Effector memory CD4-positive, alpha-beta T cell (primary cell): ENCODE results near the gene ITPR2.
"Not testable (repeated sequence)": the region's sequence is repeated elsewhere in the genome, so short reads cannot be mapped to it uniquely, and the experiment has no call there.

Experiments used
- DNase-seq, 3 donors: peaks; one replicate each; pipeline ENCODE4 v3.0.0-alpha.2; 2020
- H3K27ac ChIP-seq: 2 replicates; pipeline ENCODE4 v1.7.0; 2013; ENCODE audit warnings: mild to moderate bottlenecking, low read length, moderate library complexity; ENCODE audit not compliant: insufficient read depth, poor library complexity, severe bottlenecking
- H3K27me3 ChIP-seq: replicated peaks from 2 replicates; pipeline ENCODE4 v1.7.0; 2013; ENCODE audit warnings: mild to moderate bottlenecking, low read length; ENCODE audit not compliant: insufficient read depth, control insufficient read depth, poor library complexity, severe bottlenecking
- H3K36me3 ChIP-seq: 2 replicates; pipeline ENCODE4 v1.7.0; 2013; ENCODE audit warnings: mild to moderate bottlenecking, low read length, moderate library complexity; ENCODE audit not compliant: control insufficient read depth, insufficient read depth
- H3K4me1 ChIP-seq: 2 replicates; pipeline ENCODE4 v1.7.0; 2013; ENCODE audit warnings: low read length, mild to moderate bottlenecking; ENCODE audit not compliant: control insufficient read depth, insufficient read depth, poor library complexity, severe bottlenecking
- H3K4me3 ChIP-seq: 2 replicates; pipeline ENCODE4 v1.7.0; 2013; ENCODE audit warnings: low read length, low read depth, mild to moderate bottlenecking; ENCODE audit not compliant: insufficient read depth, poor library complexity, severe bottlenecking
- H3K9me3 ChIP-seq: 2 replicates; pipeline ENCODE4 v1.7.0; 2013; ENCODE audit warnings: mild to moderate bottlenecking, low read length, moderate library complexity; ENCODE audit not compliant: control insufficient read depth

ITPR2 gene

DNA sequence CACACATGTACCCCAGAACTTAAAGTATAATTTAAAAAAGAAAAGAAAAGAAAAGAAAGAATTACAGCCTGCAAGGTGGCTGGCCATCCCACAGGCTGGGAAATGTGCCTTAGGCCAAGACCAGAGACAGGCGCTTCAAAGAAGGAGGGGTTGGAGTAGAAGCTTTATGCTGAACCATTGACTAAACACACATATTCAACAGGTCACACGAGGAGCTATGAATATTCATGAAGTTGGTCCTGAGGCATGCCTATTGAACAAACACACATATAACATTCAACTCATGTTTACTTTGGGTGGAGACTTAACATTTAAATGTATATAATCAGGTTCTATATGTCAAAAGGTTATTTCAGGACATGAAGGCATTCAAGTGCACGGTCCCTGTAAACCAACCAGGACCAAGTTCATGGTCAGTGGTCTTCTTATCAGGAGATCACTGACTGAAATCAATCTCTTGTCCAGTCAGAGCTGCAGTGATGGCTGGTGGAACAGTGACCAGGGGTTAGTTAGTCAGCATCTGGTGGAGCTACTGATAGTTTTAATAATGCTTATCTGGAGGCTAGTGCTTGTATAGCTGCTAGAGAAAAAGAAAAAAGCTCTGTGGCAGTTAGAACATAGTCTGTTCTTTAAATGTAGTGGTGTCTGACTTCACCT lies 35.6 kb upstream of the ITPR2 start:
- DNase-seq, result no peak
- Histone ChIP-seq H3K27me3 (no peaks in the 10 kb centered on the region), H3K36me3 (no peaks in the 10 kb centered on the region), H3K27ac (no peak overlapping the region), H3K4me1 (peaks cover 4% of the 10 kb centered on the region), H3K4me3 (no peak overlapping the region), H3K9me3 (no peaks in the 10 kb centered on the region)

DNA sequence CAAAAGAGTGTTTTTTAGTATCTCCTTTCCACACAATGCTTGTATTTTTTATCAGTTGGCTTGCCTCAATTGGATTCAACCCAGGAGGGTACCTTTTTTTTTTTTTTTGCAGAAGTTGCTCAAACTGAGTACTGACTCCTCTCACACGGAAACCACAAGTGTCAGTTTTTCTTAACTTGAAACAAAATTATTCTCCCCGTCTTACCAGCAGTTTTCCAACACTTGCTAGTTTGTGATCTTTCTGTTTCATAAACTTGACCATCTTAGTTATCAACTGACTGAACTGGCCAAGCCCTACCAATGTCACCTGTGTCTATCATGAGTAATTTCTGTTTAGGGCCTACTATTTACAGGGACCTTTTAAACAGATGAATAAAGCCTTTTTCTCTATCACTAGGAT lies 34.1 kb upstream of the ITPR2 start:
- Histone ChIP-seq H3K27ac (no peak overlapping the region), H3K4me3 (no peak overlapping the region), H3K9me3 (no peaks in the 10 kb centered on the region), H3K27me3 (no peaks in the 10 kb centered on the region), H3K36me3 (no peaks in the 10 kb centered on the region), H3K4me1 (peaks cover 4% of the 10 kb centered on the region)
- DNase-seq, result no peak

DNA sequence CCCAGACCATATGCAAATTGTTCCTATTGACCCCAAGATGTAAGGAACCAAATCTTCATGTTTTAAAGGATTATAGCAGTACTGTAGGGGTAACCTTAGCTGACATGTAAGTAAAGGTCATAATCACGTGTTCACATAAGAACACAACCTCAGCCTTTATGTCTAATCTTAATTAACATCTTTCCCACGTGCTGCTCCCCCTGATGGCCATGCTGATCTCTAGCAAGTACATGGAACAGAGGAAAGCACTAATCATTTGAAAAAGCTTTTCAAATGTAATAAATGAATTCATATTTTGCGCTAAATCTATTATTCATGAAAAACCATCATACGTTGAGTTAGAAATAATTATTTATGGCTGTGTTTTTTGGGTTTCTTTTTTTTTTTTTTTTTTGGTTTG lies 30.5 kb upstream of the ITPR2 start:
- no peak for DNase-seq
- no peaks in the 10 kb centered on the region for H3K36me3 ChIP-seq
- peaks cover 4% of the 10 kb centered on the region for H3K4me1 ChIP-seq
- no peak overlapping the region for H3K4me3 ChIP-seq
- H3K9me3 ChIP-seq, result no peaks in the 10 kb centered on the region
- no peak overlapping the region for H3K27ac ChIP-seq
- no peaks in the 10 kb centered on the region for H3K27me3 ChIP-seq

DNA sequence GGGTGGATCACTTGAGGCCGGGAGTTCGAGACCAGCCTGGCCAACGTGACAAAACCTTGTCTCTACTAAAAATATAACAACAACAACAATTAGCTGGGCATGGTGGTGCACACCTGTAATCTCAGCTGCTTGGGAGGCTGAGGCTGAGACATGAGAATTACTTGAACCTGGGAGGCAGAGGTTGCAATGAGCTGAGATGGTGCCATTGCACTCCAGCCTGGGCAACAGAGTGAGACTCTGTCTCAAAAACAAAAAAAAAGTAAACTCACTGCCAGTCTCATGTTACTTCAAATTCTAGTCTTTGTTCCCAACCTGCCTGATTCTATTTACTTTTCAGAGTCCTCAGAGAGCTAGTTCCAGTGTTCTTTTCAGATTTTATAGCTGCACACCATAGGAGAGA lies 29.8 kb upstream of the ITPR2 start:
- DNase-seq, H3K4me3 ChIP-seq: not testable (repeated sequence)

DNA sequence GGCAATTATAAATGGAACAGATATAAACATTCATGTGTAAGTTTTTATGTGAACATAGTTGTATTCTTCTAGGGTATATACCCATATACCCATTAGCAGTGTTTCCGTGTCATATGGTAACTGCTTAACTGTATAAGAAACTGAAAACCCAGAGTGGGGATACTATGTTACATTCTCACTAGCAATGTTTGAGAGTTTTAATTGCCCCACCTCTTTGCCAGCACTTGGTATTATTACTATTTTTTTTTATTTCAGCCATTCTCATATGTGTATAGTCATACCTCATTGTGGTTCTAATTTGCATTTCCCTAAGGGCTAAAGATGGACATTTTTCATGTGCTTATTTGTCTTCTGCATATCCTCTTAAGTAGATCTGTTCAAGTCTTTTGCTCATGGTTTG lies 28.7 kb upstream of the ITPR2 start:
- no peak for DNase-seq
- no peaks in the 10 kb centered on the region for H3K27me3 ChIP-seq
- no peaks in the 10 kb centered on the region for H3K9me3 ChIP-seq
- H3K4me1 ChIP-seq, result no peaks in the 10 kb centered on the region
- H3K4me3 ChIP-seq, result no peak overlapping the region
- no peaks in the 10 kb centered on the region for H3K36me3 ChIP-seq
- no peak overlapping the region for H3K27ac ChIP-seq

More for the DNA sequence above, 29.8 kb upstream of the ITPR2 start:
- H3K27me3 ChIP-seq, H3K36me3 ChIP-seq, H3K4me1 ChIP-seq, H3K27ac ChIP-seq, H3K9me3 ChIP-seq: not testable (repeated sequence)

DNA sequence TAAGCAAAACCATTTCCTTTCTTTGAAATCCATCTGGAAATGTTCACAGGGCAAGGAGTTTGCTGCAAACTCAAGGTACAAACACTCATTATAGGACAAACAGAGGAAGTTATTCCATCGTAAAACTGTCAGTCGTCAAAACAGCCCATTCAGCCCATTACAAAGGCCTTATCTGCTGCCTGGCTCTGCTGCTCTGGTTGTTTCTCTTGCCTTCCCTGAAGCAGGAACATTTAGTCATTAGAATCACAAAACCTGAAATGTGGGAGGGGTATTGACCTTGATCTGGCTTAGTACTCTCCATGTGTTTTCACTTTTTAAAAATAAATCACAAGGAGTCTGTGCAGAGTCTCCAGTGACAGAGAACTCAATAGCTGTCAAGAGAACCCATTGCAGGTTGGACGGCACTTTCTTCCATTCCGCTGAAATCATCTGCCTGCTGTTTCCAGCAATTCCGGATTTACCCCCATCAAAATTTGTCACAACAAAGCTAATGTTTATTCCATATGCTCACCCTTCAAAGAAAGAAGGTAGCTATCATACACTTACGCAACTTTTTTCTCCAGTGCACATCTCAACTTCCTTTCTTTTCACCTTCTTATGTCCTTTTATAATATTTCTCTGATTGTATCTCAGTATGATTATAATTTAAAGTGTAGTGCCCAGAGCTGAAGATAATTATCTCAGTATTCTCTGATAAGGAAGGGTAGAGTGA lies 24.6 kb upstream of the ITPR2 start:
- Histone ChIP-seq H3K27ac (no peak overlapping the region), H3K4me1 (no peaks in the 10 kb centered on the region)

DNA sequence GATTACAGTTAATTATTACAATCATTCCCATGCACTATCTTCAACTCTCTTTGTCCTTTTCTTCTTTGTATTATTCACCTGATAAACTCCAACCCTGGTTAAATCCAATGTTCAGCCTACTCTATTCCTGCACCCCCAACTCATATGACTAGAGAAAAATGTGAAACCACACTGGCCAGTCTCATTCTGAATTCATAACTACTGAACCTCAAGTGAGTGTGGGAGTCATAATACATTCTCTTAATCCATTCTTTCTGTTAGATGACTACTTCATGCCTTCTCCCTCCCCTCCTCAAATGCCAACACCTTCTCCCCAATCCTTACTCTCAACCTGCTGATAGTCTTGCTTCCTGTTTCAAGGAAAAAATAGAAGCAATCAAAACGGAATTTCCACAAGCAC lies 22.3 kb upstream of the ITPR2 start:
- DNase-seq, result no peak
- no peaks in the 10 kb centered on the region for H3K4me1 ChIP-seq
- H3K36me3 ChIP-seq, result no peaks in the 10 kb centered on the region
- H3K4me3 ChIP-seq, result no peak overlapping the region
- H3K27ac ChIP-seq, result no peak overlapping the region
- no peaks in the 10 kb centered on the region for H3K9me3 ChIP-seq
- H3K27me3 ChIP-seq, result no peaks in the 10 kb centered on the region

More for the DNA sequence above, 24.6 kb upstream of the ITPR2 start:
- H3K36me3 ChIP-seq, result no peaks in the 10 kb centered on the region
- no peaks in the 10 kb centered on the region for H3K27me3 ChIP-seq
- DNase-seq, result no peak
- H3K4me3 ChIP-seq, result no peak overlapping the region
- no peaks in the 10 kb centered on the region for H3K9me3 ChIP-seq

DNA sequence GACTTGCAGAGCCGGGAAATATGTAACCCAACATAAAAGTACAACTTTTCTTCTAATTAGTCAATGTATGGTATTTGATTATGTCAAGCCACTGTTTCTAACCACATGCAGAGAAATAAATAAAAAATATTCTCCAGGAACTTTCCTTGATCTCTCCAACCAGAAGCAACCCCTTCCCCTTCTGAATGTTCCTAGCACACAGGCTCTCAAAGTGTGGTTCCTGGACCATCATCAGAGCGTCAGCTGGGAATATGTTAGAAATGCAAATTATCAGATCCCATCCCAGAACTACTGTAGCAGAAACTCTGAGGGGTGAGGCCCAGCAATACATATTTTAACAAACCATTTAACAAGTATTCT lies 21.0 kb upstream of the ITPR2 start:
- no peaks in the 10 kb centered on the region for H3K9me3 ChIP-seq
- H3K36me3 ChIP-seq, result no peaks in the 10 kb centered on the region
- H3K4me3 ChIP-seq, result no peak overlapping the region
- no peak for DNase-seq
- H3K27ac ChIP-seq, result no peak overlapping the region
- no peaks in the 10 kb centered on the region for H3K27me3 ChIP-seq
- H3K4me1 ChIP-seq, result no peaks in the 10 kb centered on the region

DNA sequence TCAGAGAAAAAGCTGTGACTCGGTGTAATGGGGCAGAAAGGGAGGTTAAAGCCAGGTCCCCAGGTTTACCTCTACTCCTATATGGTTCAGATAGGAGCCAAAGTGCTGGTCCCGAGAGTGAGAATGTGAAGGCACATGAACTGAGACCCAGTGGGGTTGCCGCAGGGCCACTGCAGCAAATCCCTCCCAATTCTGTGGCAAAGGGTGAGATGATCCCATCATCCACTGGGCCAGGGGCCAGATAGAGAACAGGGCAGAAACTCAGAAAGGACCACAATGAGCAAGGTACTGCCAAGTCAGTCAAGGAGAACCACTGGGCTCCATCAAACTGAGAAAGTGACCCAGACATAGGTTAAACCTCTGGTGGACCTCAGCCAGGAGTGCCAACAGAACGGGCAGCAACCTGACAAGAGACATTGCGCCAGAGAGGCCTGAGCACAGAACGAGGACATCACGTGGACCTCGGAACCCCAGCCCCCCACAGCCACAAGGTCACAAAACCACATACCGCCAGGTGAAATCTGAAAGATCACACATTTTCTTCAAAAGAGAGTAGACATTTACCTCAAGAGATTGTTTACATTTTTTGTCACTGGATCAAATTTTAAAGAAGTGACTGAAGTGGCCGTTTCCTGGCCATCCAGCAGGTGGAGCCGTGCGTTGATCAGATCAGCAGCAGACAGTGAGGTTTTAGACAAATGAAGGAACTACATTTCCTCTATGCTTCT lies 20.5 kb upstream of the ITPR2 start:
- no peaks in the 10 kb centered on the region for H3K36me3 ChIP-seq
- H3K9me3 ChIP-seq, result no peaks in the 10 kb centered on the region
- H3K27me3 ChIP-seq, result no peaks in the 10 kb centered on the region
- no peak overlapping the region for H3K4me3 ChIP-seq
- peak; percentile 30 to 50 (median 33) for DNase-seq
- H3K27ac ChIP-seq, result no peak overlapping the region
- H3K4me1 ChIP-seq, result no peaks in the 10 kb centered on the region
